ENCODE data around the gene SERPINB6.

- TF ChIP-seq CTCF (IDR thresholded peaks at IDR 0.05) (no peak), POLR2AphosphoS5 (IDR thresholded peaks at IDR 0.05; ENCODE audit: low read depth, low read length) (no peak), SIN3A (IDR thresholded peaks at IDR 0.05; ENCODE audit: borderline replicate concordance, insufficient read depth, low read depth, low read length) (no peak)
Observed at GRCh38 chr6:3019749-3020320, 48.5 kb upstream of the SERPINB6 start.
